ENCODE results near the gene CHCHD3.

CHCHD3 gene

DNA sequence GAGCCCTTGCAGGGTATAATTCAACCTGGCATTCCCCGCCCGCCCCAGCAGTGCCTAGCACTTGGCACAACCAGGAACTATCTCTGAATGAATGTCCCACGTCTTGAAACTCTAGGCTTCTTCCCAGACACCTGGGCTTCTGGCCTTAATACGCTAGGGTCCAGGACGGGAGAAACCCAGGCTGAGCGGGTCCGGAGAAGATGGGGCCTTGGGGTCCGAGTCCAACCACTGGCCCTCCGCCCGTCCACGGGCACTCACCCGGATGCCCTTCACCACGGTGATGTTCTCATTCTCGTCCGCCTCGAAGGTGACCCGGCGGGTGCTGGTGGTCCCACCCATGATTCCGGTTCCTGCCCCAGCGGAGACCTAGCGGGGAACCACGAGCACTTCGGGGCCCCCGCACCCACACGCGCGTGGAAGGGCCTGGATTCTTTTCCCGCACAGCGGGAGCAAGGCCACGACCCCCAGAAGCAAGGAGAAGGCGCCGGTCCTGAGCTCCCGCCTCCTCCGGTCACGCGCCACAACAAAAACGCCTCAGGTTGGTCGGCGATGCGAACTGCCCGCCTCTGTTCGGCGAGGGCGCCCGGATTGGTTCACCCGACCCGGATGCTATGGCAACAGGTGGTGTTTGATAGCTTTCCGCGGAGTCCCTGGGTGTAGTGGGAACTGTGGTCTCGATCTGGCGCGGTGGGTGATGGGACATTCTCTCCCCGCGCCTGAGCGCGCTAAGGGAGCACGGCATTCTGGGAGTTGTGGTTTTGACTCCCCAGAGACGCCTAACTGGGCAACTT lies at the start of gene CHCHD3:
Gene CHCHD3 (minus strand): TSS at position 492 of the 791 bp plus-strand sequence. CDS start 153 bp downstream, at position 339.
- DNase-seq = peak; percentile 93

DNA sequence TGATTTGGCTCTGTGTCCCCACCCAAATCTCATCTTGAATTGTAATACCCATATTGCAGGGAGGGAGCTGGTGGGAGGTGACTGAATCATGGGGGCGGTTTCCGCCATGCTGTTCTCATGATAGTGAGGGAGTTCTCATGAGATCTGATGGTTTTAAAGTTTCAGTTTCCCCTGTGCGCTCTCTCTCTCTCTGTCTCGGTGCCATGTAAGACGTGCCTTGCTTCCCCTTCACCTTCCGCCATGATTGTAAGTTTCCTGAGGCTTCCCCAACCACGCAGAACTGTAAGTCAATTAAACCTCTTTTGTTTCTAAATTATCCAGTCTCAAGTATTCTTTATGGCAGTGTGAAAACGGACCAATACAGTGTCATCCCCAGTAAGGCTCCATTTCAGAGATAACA lies 48.3 kb upstream of the CHCHD3 start:
- DNase-seq = no peak

DNA sequence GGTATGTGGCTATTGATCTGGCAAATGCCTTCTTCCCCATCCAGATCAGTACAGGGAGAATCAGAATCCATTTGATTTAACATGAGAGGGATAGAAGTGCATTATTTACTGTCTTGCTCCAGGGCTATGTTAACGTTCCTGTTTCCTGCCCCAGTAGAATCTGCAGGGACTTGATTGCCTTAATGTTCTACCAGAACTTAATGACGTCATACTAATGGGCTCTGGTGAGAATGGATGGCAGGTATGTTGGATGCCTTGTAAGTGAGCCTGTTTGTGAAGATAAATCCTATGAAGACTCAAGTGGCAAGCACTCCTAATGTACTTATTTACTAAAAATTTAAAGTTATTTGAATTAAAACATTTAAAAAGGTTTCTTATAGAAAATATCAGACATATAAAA lies 44.5 kb upstream of the CHCHD3 start:
- DNase-seq = no peak

DNA sequence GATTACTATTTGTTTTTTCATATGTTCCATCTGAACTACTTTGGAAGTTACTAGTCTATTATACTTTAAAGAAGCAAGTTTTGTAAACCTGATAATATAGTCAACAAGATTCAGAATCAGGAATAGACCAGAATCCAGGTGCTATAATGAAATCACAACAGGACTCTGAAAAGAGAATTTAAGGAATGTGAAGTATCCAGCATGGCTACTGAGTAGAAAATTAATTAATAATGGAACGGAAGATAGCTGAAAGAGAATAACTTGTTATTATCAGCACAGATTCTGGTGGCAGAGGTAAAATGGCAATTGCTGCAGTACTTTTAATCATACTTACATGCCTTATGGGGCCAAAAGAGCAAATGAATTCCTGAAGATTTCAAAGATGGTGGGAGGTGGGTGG lies 43.1 kb upstream of the CHCHD3 start:
- DNase-seq = no peak

DNA sequence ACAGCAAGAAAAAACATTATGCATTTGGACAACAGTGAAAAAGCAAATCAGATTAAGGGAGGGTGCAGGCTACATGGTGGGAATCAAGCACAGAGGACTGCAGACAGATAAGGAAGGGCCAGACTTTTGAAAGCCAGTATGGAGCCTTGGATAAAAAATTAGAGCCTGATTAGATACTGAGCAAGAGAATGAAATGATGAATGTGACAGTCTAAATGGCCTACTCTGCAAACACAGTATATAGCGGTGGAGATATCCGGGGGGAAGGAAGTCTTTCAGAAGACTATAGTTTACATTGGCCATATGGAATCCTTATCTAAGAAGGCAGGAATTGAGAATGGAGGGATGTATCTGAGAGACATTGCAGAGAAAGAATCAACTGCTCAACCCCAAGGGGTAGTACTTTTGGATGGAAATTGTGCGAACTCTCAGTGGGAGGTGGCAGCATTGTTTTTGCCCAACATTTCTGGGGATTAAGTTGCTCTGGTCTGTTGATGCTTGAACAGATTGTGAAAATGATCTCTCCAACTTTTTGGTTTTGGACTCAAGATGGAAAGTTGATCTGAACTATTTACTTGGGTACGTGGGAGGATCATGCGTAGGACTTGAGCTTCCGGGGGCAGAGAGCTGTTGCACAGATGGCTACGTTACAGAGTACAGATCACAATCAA lies 39.4 kb upstream of the CHCHD3 start:
- DNase-seq = no peak

DNA sequence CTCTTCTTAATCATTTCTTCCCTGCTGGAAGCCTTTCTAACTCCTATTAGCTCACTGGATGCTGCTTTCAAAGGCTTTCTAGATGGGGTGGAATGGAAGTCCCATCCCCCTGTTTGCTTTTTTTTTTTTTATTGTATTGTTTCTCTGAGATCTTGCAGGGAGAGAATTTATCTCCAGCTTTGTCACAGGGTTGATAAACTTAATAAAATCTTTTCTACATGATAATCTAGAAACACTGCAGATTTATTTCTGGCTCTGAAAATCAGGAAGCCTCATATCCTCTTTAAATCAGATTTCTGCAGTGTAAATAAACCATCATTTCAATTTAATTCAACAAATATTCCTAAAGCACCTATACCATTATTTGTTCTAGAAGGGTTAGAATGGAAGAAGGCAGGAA lies 37.2 kb upstream of the CHCHD3 start:
- DNase-seq = no peak

DNA sequence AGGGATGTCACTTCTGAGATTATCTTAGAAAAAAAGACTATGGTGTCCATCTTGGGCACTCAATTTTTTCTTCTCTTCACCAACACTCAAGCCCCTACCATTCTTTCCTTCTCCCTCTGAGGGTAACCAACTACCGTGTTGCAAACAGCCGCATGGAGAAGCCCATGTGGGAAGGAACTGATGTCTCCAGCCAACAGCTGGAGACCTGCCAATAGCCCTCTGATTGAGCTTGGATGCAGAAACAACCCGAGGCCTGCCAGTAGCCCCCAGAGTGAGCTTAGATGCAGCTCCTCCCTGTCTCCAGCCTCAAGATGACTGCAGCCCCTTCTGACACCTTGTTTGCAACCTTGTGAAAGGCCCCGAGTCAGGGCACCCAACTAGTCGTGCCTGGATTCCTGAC lies 36.4 kb upstream of the CHCHD3 start:
- no peak for DNase-seq

DNA sequence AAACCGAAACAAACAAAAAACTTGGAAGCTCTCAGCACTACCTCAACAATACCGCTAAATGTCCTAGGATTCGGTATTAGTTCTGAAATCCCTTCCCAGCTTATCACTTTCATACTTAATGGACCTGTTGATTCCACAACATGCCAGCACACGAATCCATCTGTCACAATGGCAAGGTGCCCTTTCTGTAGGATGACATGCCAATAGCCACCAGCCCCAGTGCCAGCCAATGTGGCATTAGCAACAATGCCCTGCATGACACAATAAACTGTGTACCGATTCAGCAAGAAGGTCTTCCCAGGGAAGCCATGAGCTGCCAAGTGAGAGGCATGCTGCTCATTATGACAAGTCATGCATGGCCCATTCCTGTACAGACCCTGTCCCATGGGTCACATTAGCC lies 35.6 kb upstream of the CHCHD3 start:
- no peak for DNase-seq

DNA sequence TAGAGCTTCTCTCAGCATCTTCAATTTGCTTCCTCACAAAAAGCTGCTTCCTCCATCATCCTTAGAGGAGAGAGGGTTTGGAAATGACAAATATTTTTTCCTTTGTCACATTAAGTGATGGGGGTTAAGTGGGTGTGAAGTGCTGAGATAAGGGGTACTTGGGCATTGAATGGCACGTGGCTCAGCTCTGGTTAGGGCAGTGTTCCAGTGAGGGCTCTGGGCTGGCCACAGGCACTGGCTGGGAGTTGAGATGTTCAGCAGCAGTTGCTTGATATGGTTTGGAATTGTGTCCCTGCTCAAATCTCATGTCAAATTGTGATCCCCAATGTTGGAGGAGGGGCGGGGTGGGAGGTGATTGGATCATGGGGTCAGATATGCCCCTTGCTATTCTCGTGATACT lies 33.7 kb upstream of the CHCHD3 start:
- DNase-seq = no peak

DNA sequence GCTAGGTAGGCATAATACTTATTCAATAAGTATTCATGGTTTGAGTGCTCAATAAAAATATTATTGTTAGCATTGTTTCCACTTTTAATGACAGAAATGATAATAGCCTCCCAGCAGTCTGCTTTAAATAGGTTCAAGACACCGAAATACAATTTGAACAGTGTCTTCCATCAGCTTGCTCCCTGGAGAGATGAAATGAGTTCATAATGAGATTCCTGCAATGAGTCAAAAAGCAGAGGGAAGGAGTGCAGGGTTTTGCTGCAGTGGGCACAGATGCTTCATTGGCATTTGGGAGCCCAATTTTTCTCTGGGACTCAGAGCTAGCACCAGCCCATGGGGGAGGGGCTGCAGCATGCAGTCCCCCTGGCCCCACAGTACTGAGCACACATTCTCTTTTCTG lies 32.6 kb upstream of the CHCHD3 start:
- DNase-seq = no peak

DNA sequence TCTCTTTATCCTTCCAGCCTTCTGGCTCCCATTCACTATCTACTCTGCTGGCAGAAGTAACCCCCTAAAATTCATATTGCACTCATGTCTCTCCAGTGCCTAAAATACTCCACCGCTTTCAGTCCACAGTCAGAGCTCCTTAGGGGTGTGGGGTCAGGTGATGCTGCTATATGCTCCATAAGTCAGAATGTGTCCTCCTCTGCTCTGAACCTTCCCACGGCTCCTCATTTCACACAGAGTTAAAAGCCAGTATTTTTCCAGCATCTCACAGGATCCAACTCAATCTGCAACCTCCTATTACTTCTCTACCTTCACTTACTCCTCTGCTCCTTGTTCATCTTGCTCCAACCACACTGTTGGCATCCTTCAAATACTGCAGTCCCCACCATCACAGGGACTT lies 31.1 kb upstream of the CHCHD3 start:
- DNase-seq = no peak

DNA sequence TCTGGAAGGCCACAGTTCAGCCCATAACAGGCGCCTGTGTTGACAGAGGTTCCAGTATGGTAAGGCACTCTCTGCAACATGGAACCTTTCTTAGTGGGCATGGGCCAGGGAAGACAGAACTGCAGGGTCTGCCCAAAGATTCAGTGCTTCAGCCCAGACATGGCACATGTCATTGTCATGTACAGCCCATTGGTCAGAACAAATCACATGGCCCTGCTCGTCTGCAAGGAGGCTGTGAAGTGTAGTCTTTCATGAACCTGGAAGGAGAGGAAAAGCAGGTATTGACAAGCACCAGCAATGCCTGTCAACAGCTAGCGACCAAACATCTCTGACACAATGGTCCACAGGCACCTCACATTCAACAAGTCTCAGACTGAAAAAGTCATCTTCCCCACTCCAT lies 30.4 kb upstream of the CHCHD3 start:
- no peak for DNase-seq

DNA sequence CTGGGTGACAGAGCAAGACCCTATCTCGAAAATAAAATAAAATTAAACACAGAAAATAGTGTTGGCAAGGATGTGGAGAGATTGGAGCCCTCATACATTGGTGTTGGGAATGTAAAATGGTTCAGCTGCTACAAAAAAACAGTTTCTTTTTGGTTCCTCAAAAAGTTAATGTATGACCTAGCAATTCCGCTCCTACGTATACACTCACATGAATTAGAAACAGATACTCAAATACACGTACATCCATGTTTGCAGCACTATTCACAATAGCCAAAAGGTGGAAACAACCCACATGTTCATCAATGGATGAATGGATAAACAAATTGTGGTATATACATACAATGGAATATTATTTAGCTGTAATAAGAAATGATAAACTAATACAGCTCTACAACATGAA lies 28.4 kb upstream of the CHCHD3 start:
- no peak for DNase-seq

DNA sequence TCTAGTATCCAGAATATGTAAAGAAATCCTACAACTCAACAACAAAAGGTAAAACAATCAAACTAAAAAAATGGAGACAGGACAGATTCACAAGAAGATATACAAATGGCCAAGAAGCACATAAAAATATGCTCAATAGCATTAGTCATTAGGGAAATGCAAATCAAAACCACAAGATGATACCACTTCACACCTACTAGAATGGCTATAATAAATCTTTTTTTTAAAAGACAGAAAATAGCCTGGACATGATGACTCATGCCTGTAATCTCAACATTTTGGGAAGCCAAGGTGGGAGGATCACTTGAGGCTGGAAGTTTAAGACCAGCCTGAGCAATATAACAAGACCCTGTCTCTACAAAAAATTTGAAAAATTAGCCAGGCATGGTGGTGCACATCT lies 27.9 kb upstream of the CHCHD3 start:
- DNase-seq = no peak

DNA sequence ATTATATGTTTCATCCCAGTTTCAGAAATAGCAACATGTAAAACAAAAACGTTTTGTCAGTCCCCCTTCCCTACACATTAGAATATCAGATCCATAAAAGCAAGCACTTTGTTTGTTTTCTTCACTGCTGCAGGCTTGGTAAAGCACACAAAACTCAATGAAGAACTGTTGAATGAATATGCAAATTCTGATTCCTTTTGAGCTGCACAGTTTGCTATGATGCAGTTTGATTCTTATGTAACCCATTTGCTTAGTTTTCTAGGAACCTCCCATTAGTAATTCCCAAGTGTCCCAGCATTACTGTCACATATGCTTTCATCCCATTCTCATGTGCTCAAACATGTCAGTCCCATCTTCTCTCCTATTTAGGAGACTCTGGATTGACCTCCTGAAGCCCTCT lies 26.1 kb upstream of the CHCHD3 start:
- DNase-seq = no peak

DNA sequence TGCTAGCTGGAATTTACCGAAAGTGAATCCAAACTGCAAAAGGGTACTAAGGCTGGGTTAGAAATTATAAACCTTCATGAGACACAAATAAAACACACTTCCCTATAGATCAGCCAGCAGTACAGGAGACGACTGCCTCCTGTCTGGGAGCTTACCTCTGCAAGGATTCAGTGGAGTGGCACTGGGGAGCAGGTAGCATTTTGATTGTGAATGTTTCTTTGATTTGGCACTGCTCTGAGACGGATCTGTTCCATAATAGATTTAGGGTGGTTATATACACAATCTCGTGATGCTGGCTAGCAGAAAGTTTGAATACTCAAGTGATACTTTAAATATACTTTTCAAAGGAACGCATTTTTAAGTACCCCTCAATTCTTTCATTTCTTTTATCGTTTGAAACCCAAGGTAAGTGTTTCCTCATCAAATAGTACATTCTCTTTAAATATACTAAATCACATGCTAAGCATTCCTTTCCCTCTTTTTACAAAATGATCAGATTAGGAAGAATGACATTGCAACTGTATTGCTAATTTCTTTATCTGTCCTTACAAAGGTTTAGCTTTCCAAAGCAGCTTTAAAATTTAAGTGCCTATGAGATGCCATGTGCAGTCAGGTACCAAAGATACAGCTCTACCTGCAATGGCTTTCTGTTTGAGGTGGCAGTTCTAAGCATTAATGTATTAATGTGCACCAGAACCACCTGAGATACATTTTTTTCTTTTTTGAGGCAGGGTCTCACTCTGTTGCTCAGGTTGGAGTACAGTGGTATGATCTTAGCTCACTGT lies 20.6 kb upstream of the CHCHD3 start:
- DNase-seq = no peak

DNA sequence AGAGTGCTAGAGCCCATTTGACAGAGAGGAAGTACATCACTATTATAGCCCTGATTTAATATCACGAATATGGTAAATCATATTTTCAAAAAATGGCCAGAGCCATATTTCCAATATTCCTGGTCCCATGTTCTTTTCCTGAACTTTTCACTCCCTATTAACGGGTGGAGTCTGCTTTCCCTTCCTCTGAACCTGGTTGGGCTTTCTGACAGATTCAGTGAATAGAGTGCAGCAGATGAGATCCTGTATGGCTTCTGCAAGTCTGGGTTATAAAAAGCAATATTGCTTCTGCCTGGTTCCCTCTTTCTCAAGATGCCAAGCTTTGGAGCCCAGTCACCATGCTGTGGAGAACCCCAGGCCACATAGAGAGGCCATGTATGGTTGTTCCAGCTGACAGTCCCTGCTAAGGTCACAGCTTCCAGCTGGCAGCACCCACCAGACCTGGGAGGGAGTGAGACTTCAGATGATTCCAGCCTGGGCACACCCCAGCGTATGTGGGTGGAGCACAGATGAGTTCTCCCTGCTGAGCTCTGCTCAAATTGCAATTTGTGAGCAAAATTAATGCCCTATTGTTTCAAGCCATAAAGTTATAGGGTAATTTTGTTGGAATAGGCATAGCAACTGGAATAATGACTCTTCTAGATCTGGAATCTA lies 17.9 kb upstream of the CHCHD3 start:
- DNase-seq = no peak

DNA sequence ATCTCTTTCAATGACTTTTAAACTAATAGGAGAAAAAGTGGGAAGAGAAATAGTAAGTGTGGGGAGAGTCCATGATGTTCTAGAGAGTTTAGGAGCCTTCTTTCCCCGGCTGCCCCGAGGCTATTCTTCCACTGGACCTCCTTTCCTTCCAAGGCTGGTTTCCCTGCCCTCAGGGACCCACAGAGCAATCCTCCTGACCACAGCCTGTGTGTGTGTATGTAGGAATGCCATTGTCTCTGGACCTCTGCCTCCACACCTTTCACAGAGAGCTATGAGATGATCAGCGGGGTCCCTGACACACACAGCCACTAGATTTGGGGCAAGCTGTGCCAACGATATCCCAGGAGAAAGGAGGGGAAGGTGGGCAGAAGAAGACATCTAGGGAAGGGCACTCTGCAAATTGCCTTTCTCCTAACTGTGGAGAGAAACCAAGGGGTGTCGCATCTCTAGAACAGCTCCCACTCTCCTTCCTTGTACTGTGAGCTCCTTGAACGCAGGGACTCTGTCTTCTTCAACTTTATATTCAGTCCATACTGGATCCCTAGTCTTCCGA lies 13.3 kb upstream of the CHCHD3 start:
- no peak for DNase-seq

DNA sequence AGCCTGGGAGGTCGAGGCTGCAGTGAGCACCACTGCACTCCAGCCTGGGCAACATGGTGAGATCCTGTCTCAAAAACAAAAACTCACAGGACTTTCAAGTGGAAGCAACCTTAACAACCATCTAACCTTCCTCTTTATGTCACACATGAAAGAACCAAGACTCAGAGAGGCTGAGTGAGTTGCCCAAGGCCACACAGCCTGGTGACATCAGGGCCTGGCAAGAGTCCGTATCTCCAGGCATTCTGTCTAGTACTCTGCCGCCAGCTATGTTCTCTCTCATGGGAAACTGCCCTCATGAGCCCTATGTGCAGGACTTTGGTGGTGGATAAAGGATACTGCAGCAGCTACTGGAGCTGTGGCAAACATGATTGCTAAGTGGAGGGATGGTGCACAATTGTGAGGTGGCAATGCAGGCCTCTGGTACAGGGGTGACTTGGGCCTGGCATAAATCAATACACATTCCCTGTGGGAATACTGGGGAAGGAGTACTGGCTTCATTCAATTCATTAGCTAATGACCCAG lies 10.1 kb upstream of the CHCHD3 start:
- DNase-seq = no peak

DNA sequence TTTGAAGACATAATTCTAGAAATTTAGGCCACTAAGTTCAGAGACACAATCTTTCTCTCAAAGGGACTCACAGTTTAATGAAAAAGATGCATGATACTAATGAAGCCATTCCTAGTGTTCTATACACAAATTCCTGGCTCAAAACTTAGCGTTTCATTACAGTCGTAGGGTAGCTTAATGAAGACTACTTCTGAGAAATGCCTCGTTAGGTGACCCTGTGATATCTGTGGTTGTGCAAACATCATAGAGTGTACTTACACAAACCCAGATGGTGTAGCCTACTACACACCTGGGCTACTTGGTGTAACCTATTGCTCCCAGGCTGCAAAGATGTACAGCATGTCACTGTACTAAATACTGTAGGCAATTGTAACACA lies 488 bp upstream of the CHCHD3 start:
- DNase-seq = no peak

DNA sequence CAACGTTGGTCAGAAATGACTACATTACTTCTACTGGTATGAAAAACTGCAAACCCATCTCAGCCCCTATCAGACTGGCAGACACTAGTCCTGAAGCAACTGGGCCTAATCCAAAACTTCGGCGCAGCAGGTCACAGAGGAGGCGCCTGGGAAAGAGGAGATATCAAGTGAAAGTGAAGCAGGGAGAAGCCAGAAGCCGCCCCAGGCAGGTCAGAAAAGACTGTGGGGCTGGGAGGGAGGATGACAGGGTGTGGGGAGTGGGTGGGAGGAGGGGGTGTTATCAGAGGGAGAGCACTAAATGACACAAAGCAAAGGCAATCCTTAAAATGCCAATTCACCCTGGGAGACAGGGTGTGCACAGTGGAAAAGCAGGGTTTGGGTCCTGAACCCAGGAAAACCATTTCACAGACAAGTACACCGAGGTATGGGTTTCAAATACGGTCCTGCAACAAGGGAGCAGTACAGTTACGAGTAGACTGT lies 731 bp downstream of the CHCHD3 start:
- DNase-seq = no peak

DNA sequence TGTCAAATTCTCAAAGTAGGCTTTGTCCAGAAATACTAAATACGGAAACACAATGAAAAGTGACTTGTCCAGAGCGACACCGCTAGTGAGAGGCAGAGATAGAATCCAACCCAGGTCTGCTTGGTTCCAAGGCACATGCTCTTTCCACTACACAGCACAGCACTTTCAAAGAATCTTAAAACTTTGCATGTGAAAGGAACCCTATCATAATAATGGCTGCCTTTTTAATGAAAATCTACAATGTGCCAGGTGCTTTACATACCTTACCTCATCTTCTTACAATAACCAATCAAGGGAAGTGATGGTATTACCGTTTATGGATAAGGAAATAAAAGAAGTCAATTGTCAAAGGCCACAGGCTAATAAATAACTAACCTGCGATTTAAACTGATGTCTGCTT lies 2.6 kb downstream of the CHCHD3 start:
- no peak for DNase-seq

DNA sequence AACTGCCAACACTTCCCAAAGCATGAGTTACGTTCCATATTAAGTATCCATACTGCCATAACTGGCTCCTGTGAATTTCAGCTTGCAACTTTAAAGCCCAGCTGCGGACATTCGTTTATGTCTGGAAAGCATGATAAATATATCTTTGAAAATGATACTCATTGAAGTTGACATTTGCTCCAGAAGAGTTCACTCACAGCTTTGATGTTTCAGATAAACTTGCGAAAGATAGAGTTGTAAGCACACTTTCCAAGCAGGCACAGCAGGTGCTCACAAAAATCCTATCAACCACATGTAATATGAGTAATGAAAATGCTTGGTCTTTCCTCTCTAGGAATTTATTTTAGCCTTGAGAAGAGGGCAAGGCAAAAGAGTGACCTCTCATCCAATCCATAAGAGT lies 4.5 kb downstream of the CHCHD3 start:
- no peak for DNase-seq
